B cell (primary cell): ENCODE data around the gene GALNT18. TPM values are rescaled to one million over a fixed set of nuclear protein-coding genes. Genes with fewer than 3 reads are reported as not detected.

ENCODE experiments used
- ATAC-seq: fragments of 200-7000 bp; cut with Tn5 transposase; one replicate; pipeline ENCODE4 v1.10.0; 2021; ENCODE audit warnings: low read depth, mild to moderate bottlenecking, moderate number of reproducible peaks, moderate library complexity
- CTCF ChIA-PET: fragments of 350-600 bp; sonication (Branson Sonifier 250); formaldehyde crosslinking; loops from one replicate; lab custom pipeline; 2021; ENCODE audit warnings: antibody characterized with exemption, inconsistent platforms; lab: Charles Lee
- POLR2A ChIA-PET: fragments of 350-600 bp; sonication (Branson Sonifier 250); formaldehyde crosslinking; loops from one replicate; lab custom pipeline; 2021; ENCODE audit warnings: antibody characterized with exemption; lab: Charles Lee
- DNase-seq: peaks from one replicate; pipeline ENCODE4 v3.0.0; 2013
- H2AFZ ChIP-seq: 2 replicates; pipeline ENCODE4 v1.6.1; 2012; ENCODE audit warnings: mild to moderate bottlenecking, low read depth, low read length; ENCODE audit not compliant: insufficient read depth, poor library complexity, severe bottlenecking
- H3K27ac ChIP-seq, 2 donors: 1 replicate in 1 of 2; 2 replicates in 1 of 2; pipeline ENCODE4 v1.5.1; 2012 to 2013; ENCODE audit warnings: low read length in 2 of 2, mild to moderate bottlenecking in 2 of 2, moderate library complexity in 1 of 2
- H3K27me3 ChIP-seq, 4 experiments: fragments of 200-600 bp in 1 of 4; sonication (generic) in 1 of 4; replicated peaks in 1 of 4; 1 replicate in 2 of 4; 2 replicates in 2 of 4; pipeline versions ENCODE4 v1.6.1 to v1.7.0; 2013 to 2016; ENCODE audit warnings: low read length in 3 of 4, mild to moderate bottlenecking in 2 of 4, mixed read lengths in 1 of 4, moderate library complexity in 1 of 4; ENCODE audit not compliant: insufficient read depth in 4 of 4, control insufficient read depth in 3 of 4; ENCODE audit errors: control extremely low read depth in 1 of 4
- H3K36me3 ChIP-seq, 2 experiments: replicated peaks in 1 of 2; 1 replicate in 1 of 2; 2 replicates in 1 of 2; pipeline versions ENCODE4 v1.6.1 to v1.7.1; 2013; ENCODE audit warnings: low read length in 1 of 2; ENCODE audit not compliant: insufficient read depth in 2 of 2, control insufficient read depth in 1 of 2; ENCODE audit errors: control extremely low read depth in 1 of 2, extremely low read depth in 1 of 2
- H3K4me1 ChIP-seq, 2 donors: fragments of 200-600 bp in 1 of 2; sonication (generic) in 1 of 2; 1 replicate in 1 of 2; 2 replicates in 1 of 2; pipeline versions ENCODE4 v1.5.1 to v1.6.1; 2013 to 2017; ENCODE audit warnings: low read length in 2 of 2; ENCODE audit not compliant: control insufficient read depth in 2 of 2, insufficient read depth in 2 of 2
- H3K4me2 ChIP-seq: replicated peaks from 2 replicates; pipeline ENCODE3; 2012; ENCODE audit warnings: mild to moderate bottlenecking, low read depth, low read length; ENCODE audit not compliant: poor library complexity, severe bottlenecking
- H3K4me3 ChIP-seq, 5 experiments: fragments of 200-600 bp in 1 of 5; sonication (generic) in 1 of 5; 1 replicate in 3 of 5; 2 replicates in 2 of 5; pipeline versions ENCODE4 v1.5.1 to v1.7.0; 2011 to 2016; ENCODE audit warnings: low read length in 4 of 5, mild to moderate bottlenecking in 4 of 5, low read depth in 2 of 5, control low read depth in 1 of 5, moderate library complexity in 1 of 5; ENCODE audit not compliant: insufficient read depth in 1 of 5; ENCODE audit errors: control extremely low read depth in 1 of 5, extremely low read depth in 1 of 5
- H3K79me2 ChIP-seq: fragments of 200-600 bp; sonication (generic); one replicate; pipeline ENCODE4 v1.6.0; 2016; ENCODE audit warnings: low read length; ENCODE audit not compliant: control insufficient read depth, insufficient read depth
- H3K9ac ChIP-seq: fragments of 200-600 bp; sonication (generic); 2 replicates; pipeline ENCODE4 v1.6.1; 2017; ENCODE audit warnings: mild to moderate bottlenecking, low read length, moderate library complexity
- H3K9me3 ChIP-seq, 3 donors: one replicate each; pipeline versions ENCODE4 v1.6.1 to v1.7.1; 2013; ENCODE audit warnings: low read length in 2 of 3; ENCODE audit not compliant: control insufficient read depth in 2 of 3, insufficient read depth in 1 of 3; ENCODE audit errors: control extremely low read depth in 1 of 3
- H4K20me1 ChIP-seq: 2 replicates; pipeline ENCODE4 v1.6.0; 2012; ENCODE audit warnings: mild to moderate bottlenecking, low read length; ENCODE audit not compliant: insufficient read depth, control insufficient read depth, poor library complexity, severe bottlenecking
- H3K27ac Mint-ChIP-seq: one replicate; pipeline ENCODE4 v1.8.0; 2021; ENCODE audit warnings: mixed read lengths
- H3K27me3 Mint-ChIP-seq: one replicate; pipeline ENCODE4 v1.8.0; 2021; ENCODE audit warnings: mixed read lengths
- H3K4me1 Mint-ChIP-seq: one replicate; pipeline ENCODE4 v1.8.0; 2021; ENCODE audit warnings: mixed read lengths
- H3K4me3 Mint-ChIP-seq: one replicate; pipeline ENCODE4 v1.8.0; 2021; ENCODE audit warnings: mixed read lengths
- H3K9me3 Mint-ChIP-seq: one replicate; pipeline ENCODE4 v1.8.0; 2022; ENCODE audit warnings: mixed read lengths; ENCODE audit not compliant: insufficient read depth
- CTCF ChIP-seq: fragments of 200-600 bp; IDR thresholded peaks from one replicate; pipeline ENCODE4 v1.8.0; 2022; ENCODE audit warnings: antibody characterized with exemption, mild to moderate bottlenecking
- EZH2 ChIP-seq: IDR thresholded peaks from 2 replicates; pipeline ENCODE4 v1.6.1; 2012; ENCODE audit warnings: borderline replicate concordance, low read depth, mild to moderate bottlenecking, moderate library complexity, low read length; ENCODE audit not compliant: insufficient read depth, poor library complexity, severe bottlenecking
- WGBS: methylation state at CpG from one replicate; pipeline ENCODE4 v1.1.5; 2013; ENCODE audit warnings: missing lambda C conversion rate; ENCODE audit not compliant: insufficient coverage; 5-methylcytosine and 5-hydroxymethylcytosine counted together
- intact Hi-C: fragments of 100-400 bp; cut with micrococcal nuclease; formaldehyde crosslinking; loops from one replicate; pipeline ENCODE4 v1.10.0; 2022
- polyA plus RNA-seq: library from polyadenylated mRNA; depleted of rRNA; stranded (reverse); fragments of >200 nt; gene quantifications from 2 replicates; pipeline ENCODE4 v1.2.3, GENCODE V29; 2012
- total RNA-seq, 2 donors: library from RNA; stranded (reverse); fragments of 120-200 nt in 1 of 2; gene quantifications; 1 replicate in 1 of 2; 2 replicates in 1 of 2; pipeline versions ENCODE4 v1.2.3 to v1.2.4, GENCODE V29; 2013 to 2022

The GALNT18 gene
- total and polyA plus RNA-seq, 2 donors (not counting 1 experiment from before 2014, with no cell fraction given), result not detected

- ATAC-seq, result no peak
- Histone ChIP-seq H3K4me1 (peaks cover 8 to 12% of the 10 kb centered on the region in 2 donors), H3K36me3 (no peaks in the 10 kb centered on the region), H4K20me1 (no peaks in the 10 kb centered on the region), H3K27me3 (peaks cover 0 to 2% (median 0%) of the 10 kb centered on the region in 4 experiments), H3K4me3 (peak overlapping the region in 2 of 5 experiments; percentile 9 to 29), H3K4me2 (peak overlapping the region; percentile 37), H3K9me3 (no peaks in the 10 kb centered on the region), H2AFZ (no peak overlapping the region), H3K27ac (no peak overlapping the region), H3K79me2 (no peaks in the 10 kb centered on the region), H3K9ac (peak overlapping the region; percentile 24)
- intact Hi-C loops, result no loop called here
- no peak for DNase-seq
- Mint-ChIP-seq H3K4me1 (peaks cover 40% of the 10 kb centered on the region), H3K4me3 (peak overlapping the region; percentile 51), H3K9me3 (no peaks in the 10 kb centered on the region), H3K27ac (peak overlapping the region; percentile 67), H3K27me3 (peaks cover 7% of the 10 kb centered on the region)
- 83% methylated on average over 2 of the region's 4 CpGs for WGBS
- TF ChIP-seq CTCF, result no peak
- no peak for TF ChIP-seq EZH2
- ChIA-PET CTCF (interaction anchor here (1.8 kb wide), 1 partner anchor 224 kb away, joined by 4 read pairs; no protein-coding TSS in a partner anchor), POLR2A (no interaction called here)
These were observed 360.9 kb downstream of the GALNT18 start for GRCh38 chr11:11260903-11261302.

GRCh38 chr11:11253995-11254394, 367.8 kb downstream of the GALNT18 start:
- Mint-ChIP-seq H3K4me1 (peaks cover 15% of the 10 kb centered on the region), H3K4me3 (no peak overlapping the region), H3K27ac (no peak overlapping the region), H3K27me3 (peaks cover 7% of the 10 kb centered on the region), H3K9me3 (no peaks in the 10 kb centered on the region)
- Histone ChIP-seq H3K79me2 (no peaks in the 10 kb centered on the region), H3K4me1 (peaks cover 0 to 2% of the 10 kb centered on the region in 2 donors), H4K20me1 (no peaks in the 10 kb centered on the region), H3K4me3 (no peak overlapping the region), H3K27ac (no peak overlapping the region), H3K9ac (no peak overlapping the region), H3K9me3 (no peaks in the 10 kb centered on the region), H3K4me2 (no peak overlapping the region), H3K36me3 (no peaks in the 10 kb centered on the region), H2AFZ (no peak overlapping the region), H3K27me3 (no peaks in the 10 kb centered on the region)
- CTCF ChIA-PET, result no interaction called here
- 88% methylated on average over 5 of the region's 5 CpGs for WGBS
- no peak for TF ChIP-seq EZH2
- no peak for TF ChIP-seq CTCF
- POLR2A ChIA-PET, result no interaction called here
- intact Hi-C loops, result no loop called here
- ATAC-seq, result no peak
- no peak for DNase-seq
